Inflammatory macrophage treated with lipopolysaccharide for 4 hours (primary cell): ENCODE data around the gene KRT12.
A peak's percentile ranks its signal among the peaks of the same experiment; 100 is the strongest.

Source experiments
- DNase-seq: peaks from one replicate; pipeline ENCODE4 v3.0.0-alpha.2; 2020

The KRT12 gene

GRCh38 chr17:40866838-40867237 is at the start of gene KRT12:
KRT12 (minus strand) TSS chr17:40867223; CDS start chr17:40867186, 37 bp downstream.
- no peak for DNase-seq

GRCh38 chr17:40916366-40916765 is 49.3 kb upstream of the KRT12 start:
- DNase-seq, result no peak

DNA sequence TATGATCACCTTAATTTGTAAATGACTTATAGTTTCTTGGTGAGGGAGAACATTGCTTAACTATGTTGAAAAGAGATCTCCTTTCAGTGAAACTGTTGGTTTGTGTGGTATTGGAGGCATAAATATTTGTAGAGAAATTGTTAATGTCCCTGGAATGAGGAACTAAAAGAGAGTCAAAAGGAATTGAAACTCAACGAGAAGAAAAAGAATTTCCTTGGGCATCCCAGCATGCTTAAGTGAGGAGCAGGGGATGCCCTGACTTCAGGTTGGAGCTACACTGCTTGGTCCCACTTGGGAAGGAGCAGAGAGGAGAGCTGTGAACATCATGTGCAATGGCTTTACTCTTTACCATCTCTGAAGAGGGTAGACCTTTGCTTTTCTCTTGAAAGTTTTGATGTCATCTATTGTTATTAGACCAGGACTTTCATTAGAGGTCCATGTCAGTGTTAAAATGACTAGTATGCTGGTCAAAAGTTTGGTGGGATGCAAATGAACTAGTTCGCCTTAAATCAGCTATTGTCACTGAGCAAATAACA is 48.8 kb upstream of the KRT12 start:
- peak; percentile 84 for DNase-seq

DNA sequence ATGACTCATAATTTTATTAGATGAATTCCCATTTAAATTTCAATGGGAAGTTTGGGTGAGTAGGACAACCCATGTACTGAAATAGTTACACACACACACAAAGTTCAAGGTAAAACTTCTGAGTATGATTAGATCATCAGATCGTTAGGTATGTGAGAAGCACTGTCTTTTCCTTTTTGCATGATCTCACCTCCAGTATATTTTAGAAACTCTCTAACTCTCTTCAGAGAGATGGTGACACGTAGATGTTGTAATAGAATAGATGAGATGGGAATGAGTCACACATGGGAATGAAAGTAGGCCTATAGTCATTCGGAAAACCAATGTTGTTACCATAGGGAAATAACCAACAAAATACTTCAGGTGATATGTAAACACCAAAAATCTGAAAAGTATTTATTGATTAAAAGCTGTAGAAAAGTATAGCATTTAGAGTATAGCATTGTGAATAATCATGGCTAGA is 48.2 kb upstream of the KRT12 start:
- DNase-seq, result peak; percentile 91

DNA sequence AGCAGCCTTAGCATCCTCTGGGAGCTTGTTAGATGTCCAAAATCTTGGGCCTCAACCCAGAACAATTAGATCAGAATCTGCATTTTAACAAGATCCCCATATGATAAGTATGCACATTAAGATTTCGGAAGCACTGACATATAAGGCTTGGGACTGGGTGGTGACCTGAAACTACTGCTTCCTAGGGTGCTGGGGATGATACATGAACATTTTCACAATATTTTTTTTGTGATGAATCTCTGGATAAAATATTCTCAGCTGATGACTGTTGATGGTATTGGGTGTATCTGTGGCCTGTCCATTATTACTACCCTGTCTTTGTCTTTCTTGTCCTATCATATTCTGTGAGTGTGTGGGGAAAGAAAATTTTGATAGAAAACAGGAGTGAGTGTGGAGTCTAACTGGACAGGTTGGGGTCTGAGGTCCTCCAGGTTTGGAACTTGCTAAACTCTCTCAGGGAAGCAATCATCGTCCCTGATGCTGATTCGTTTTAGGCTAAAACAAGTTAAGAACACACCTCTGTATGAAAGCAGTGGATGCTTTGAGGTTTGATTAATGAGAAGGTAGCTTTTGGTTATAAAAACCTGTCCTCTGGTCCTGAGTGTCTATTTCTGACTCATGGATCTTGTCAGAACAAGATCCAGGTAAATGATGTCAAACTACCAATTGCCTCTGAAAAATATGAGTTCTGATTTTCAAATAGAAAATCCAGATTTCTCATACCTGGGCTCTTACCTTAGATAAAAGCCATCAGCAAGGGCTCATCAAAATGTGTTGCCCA is 47.2 kb upstream of the KRT12 start:
- no peak for DNase-seq

- DNase-seq, result peak; percentile 73
Measured at GRCh38 chr17:40912486-40913210, 45.6 kb upstream of the KRT12 start.

DNA sequence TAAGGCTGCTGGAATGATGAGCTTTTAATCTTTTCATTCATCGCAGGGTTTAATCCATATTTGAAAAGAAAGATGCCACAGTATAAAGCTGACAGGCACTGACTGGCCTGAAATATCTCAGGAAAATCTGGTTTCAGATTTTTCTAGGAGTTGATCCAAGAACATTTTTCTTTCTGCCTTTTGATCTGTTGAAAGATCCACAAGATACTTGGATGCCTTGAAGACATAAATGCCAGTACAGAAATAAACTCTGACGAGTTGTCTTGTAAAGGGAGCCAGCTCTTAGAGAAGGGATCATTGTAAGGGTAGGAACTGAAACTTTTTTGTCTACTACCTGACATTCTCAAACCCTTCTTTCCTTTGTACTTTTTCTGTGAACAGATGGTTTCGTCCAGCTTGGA is 43.4 kb upstream of the KRT12 start:
- DNase-seq, result no peak

GRCh38 chr17:40909755-40910154 is 42.7 kb upstream of the KRT12 start:
- peak; percentile 75 for DNase-seq

- DNase-seq, result peak; percentile 88
Measured at GRCh38 chr17:40909351-40909750, 42.3 kb upstream of the KRT12 start.

DNA sequence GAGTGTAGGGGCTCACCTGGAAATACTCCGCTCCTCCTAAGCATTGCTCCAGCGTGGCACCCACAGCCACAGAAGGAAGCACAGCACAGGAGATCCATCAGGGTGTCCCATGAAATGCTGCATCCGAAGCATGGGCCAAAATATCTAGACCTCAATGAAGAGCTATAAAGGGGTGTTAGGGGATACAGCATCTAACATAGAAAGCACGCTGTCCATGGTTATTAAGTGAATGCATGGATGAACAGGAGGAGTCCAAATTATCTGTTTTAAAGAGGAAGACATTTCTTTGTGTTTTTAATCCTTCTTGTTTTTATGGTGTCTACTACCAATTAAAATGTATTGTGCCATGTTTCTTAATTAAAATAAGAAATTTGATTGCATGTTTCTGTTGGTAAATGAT is 39.6 kb upstream of the KRT12 start:
- DNase-seq, result no peak

DNA sequence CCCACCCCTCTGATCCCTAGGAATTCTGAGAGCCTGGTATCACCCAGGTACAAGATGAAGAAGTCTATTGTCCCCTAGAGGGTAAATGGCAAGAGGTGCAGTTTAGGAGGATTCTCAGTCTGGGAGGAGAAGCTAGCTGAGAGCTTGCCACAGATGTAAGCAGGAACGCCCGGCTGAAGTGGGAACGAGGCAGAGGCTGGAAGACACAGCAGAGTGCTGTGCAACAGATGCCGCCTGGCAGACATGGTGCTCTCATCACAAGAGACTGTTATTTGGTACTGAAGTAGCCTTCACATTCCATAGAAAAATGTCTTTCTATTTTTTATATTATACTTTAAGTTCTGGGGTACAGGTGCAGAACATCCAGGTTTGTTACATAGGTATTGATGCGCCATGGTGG is 38.3 kb upstream of the KRT12 start:
- no peak for DNase-seq

DNA sequence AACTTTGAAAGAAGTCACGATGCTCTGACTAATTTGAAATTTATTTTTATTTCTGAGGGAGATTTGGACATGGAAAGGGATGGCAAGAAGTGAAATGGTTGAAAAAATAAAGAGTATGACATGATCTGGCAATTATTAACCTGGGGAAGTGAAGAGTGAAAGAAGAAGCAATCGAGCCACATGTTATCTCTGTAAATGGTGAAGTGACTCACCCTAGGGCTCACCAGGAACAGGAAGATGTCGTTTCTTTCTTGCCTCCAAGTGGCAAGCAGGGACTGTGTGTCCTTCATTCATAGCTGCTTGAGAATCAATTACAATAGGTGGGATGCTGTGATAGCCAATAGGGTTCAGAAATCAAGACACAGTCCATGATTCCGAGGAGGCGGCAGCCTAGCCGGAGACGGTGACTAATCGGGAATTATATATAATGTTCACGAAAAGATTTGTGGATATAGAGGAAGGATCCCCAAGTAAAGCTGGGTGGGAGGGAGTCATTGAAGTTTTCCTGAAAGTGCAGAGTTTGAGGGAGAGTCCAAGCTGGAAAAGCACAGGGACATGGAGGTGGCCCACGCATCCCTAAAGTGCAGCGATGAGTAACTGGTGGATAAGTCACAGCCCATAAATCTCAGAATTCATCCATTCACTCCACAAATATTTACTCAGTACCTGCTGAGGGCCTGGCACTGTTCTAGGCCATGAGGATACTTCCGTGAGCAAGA is 36.3 kb upstream of the KRT12 start:
- peak; percentile 79 for DNase-seq

- no peak for DNase-seq
Measured at GRCh38 chr17:40902498-40902897, 35.5 kb upstream of the KRT12 start.

DNA sequence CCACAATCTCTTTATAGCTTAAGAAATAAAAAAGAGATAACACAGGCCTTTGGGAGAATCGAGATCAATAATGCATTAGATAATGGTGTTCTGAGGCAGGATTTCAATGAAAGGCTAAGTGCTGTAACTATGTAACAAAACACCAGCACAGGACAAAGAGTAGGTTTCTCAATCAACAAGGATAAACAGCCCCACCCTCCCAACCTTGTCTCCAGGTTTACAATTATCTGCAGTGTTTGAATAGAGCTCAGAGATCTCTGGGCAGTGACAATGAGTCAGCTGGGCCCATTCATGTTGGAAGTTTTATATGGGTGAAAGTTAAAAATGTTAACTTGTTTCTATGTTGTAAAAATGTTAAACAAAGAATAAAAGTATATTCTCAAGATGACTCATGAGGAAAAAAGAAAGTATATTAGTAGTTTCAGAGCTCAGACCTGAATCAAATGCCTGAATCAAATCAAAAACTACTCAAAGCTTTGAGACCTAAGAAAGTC is 35.0 kb upstream of the KRT12 start:
- DNase-seq, result no peak

GRCh38 chr17:40900809-40901356 is 33.9 kb upstream of the KRT12 start:
- no peak for DNase-seq

- no peak for DNase-seq
Measured at GRCh38 chr17:40896916-40897455, 30.0 kb upstream of the KRT12 start.

DNA sequence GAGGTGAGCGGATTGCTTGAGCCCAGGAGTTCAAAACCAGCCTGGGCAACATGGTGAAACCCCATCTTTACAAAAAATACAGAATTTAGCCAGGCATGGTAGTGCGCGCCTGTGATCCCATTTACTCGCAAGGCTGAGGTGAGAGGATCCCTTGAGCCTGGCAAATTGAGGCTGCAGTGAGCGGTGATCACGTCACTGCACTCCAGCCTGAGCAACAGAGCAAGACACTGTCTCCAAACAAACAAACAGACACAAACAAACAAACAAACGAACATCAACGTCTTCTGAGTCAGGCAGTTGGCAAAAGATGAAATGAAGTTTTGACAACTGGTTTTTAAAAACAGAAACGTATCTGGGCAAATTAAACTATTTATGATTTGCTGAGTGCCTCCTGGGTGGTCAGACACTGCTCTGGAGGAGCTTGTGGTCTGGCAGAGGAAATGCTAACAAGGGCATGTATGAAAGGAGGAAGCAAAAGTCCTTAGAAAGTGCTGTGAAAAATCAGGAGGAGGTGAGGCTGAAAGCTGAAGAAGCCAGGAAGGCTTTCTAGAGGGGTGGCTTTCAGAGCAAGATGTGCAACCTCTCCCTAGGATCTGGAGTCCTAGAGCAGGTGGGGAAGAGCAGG is 28.2 kb upstream of the KRT12 start:
- no peak for DNase-seq

- DNase-seq, result no peak
Measured at GRCh38 chr17:40888196-40888720, 21.2 kb upstream of the KRT12 start.

DNA sequence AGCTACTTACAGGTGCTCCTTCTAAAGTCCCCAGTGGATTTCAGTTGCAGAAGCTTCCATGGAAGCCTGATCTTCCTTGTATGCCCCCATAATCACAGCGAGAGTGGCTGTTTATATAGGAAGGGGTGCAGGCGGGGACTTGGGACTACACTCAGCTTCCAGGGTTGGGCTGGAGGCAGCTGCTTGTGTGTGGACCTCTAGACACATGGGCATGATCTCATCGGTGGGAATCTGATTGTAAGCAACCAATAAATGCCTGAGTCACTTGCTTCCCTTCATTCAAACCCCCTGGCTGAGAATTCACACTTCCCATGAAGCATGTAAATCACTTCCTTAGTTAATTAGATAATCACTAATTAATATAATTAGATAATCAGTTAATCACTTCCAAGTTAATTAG is 19.1 kb upstream of the KRT12 start:
- no peak for DNase-seq

GRCh38 chr17:40884708-40885512 is 17.9 kb upstream of the KRT12 start, which contains the start of gene KRT20:
KRT20 (minus strand) TSS chr17:40885242; CDS start chr17:40885185, 57 bp downstream.
- no peak for DNase-seq
